HG02884 (cell line): ENCODE results near the gene STAT5B.
"Not testable (repeated sequence)": the region's sequence is repeated elsewhere in the genome, so short reads cannot be mapped to it uniquely, and the experiment has no call there.

Experiments used
- ATAC-seq: cut with Tn5 transposase; IDR thresholded peaks from one replicate; pipeline ENCODE4 v1.9.1; 2021; ENCODE audit warnings: mild to moderate bottlenecking, moderate library complexity; ENCODE audit not compliant: unreplicated experiment

The STAT5B gene

GRCh38 chr17:42271006-42271778 is 5.0 kb downstream of the STAT5B start:
- ATAC-seq = no peak

DNA sequence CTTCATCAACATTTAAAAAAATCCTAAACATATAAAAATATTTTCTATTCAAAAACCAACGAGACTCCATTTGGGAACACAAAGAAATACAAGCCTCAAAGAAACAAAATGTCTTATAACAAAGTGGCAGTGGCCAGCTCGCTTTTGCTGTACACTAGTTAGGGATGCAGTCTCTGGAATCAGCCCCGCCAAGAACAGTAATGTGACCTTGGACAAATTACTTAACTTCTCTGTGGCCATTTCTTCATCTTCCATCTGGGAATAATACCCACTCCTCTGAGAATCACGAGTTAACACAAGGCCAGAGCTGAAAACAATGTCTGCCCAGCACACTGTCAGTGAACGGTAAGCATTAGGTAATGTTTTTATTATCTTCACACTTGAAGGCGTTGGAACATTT is 5.6 kb downstream of the STAT5B start:
- no peak for ATAC-seq

DNA sequence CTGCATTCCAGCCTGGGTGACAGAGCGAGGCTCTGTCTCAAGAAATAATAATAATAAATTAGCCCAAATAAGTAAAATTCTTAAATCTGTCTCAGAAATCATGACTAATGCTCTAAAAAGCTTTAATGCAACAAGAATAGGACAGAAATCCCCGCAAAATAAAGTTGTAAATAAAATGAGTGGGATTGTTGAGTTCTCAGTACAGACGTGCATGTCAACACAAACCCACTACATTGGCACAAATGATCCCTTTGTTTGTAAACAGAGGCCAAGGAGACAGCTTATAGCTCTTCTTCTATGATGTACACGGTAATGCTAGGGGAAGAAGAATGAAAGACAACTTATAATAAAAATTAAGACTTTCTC is 6.0 kb downstream of the STAT5B start:
- no peak for ATAC-seq

GRCh38 chr17:42268236-42268635 is 8.0 kb downstream of the STAT5B start:
- ATAC-seq = no peak

DNA sequence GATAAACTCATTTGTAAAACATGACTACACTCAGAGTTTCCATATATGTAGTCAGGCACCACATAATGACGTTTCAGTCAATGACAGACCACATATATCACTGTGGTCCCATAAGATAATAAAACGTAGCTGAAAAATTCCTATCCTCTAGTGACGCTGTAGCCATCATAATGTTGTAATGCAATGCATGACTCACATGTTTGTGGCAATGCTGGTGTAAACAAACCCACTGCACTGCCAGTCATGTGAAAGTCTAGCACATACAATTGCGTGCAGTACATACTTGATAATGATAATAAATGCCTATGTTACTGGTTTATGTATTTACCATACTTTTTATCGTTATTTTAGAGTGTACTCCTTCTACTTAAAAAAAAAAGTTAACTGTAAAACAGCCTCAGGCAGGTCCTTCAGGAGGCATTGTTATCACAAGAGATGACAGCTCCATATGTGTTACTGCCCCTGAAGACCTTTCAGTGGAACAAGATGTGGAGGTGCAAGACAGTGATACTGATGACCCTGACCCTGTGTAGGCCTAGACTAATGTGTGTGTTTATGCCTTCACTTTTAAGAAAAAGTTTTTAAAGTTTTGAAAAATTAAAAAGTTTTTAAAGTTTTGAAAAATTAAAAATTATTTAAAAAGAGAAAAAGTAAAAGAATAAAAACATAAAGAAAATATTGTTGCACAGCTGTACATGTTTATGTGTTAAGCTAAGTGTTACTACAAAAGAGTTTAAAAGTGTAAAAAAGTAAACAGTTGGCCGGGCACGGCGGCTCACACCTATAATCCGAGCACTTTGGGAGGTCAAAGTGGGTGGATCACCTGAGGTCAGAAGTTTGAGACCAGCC is 9.0 kb downstream of the STAT5B start:
- no peak for ATAC-seq

DNA sequence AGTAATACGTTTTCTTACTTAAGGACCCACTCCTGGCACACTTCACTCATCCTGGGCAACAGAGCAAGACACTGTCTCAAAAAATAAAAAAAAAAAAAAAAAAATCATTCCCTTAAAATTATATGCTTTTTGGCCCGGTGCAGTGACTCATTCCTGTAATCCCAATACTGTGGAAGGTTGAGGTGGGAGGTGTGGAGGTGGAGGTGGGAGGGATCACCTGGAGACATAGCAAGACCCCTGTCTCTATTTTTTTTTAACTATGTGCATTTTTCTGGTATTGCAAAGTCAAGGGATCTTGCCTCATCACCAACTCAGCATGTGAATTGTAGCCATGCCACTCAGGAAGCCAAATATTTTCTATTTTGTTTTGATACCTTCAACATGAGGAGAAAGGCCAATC is 9.7 kb downstream of the STAT5B start:
- ATAC-seq = no peak

DNA sequence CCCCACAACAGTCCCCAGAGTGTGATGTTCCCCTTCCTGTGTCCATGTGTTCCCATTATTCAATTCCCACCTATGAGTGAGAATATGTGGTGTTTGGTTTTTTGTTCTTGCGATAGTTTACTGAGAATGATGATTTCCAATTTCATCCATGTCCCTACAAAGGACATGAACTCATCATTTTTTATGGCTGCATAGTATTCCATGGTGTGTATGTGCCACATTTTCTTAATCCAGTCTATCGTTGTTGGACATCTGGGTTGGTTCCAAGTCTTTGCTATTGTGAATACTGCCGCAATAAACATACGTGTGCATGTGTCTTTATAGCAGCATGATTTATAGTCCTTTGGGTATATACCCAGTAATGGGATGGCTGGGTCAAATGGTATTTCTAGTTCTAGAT is 11.8 kb downstream of the STAT5B start:
- not testable (repeated sequence) for ATAC-seq

- no peak for ATAC-seq
Observed at GRCh38 chr17:42260318-42260717, 15.9 kb downstream of the STAT5B start.

DNA sequence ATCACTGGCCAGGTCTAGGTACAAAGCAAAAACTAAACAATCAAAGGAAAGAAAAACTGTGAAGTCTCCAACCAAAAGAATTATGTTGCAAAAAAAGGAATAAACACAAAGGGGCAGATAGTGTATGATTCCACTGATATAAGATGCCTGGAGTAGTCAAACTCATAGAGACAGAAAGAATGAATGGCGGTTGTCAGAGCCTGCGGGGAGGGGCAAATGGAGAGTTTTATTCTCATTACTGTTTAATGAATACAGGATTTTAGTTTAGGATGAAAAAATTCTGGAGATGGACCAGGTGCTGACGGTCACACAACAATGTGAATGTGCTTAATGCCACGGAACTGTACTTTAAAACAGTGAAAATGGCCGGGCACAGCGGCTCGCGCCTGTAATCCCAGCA is 20.7 kb downstream of the STAT5B start:
- no peak for ATAC-seq

GRCh38 chr17:42253578-42253977 is 22.6 kb downstream of the STAT5B start:
- no peak for ATAC-seq

- no peak for ATAC-seq
Observed at GRCh38 chr17:42252597-42253550, 23.3 kb downstream of the STAT5B start.

DNA sequence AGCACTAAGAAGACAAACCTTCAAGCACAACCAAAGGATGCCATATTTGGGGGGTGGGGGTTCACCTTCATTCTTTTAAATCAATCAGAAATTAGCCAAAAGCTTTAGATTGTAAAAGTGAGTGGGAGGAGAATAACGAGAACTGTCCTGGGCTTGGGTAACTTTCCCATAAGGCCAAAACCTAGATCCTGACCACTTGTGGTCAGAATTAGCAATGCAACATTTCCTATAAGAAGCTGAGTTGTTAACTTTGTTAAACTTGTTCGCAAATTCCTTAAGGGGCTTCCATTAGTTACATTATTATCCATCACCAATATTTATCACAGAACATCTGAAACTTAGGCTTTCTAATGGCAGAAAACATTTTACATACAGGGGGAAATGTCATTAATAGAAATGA is 25.1 kb downstream of the STAT5B start:
- ATAC-seq = no peak

DNA sequence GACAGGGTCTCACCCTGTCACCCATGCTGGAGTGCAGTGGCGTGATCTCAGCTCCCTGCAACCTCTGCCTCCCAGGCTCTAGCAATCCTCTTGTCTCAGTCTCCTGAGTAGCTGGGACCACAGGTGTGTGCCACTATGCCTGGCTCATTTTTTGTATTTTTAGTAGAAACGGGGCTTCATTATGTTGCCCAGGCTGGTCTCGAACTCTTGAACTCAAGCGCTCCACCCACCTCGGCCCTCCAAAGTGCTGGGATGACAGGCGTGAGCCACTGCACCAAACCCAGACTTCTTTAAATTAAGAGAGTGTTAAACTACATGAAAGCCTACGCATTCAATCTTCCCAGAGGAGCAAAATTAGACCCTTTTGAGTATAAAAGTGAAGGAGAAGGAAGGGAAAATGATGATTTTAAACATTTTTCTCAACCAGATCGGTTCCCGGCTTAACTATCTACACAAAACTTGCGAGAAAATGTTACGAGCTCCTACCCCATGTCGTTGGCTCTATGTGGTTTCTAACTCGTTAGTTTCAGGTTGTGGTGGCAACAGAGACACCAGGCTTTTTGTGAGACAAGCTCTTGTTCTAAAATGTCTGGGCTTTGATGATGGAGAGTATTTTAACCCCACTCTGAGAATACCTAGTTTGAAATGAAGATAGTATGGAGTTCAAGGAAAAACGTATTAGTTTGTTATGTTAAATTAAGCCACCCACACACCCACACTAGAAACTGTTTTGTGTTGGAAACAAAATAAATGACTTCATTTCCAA is 26.3 kb downstream of the STAT5B start:
- no peak for ATAC-seq

DNA sequence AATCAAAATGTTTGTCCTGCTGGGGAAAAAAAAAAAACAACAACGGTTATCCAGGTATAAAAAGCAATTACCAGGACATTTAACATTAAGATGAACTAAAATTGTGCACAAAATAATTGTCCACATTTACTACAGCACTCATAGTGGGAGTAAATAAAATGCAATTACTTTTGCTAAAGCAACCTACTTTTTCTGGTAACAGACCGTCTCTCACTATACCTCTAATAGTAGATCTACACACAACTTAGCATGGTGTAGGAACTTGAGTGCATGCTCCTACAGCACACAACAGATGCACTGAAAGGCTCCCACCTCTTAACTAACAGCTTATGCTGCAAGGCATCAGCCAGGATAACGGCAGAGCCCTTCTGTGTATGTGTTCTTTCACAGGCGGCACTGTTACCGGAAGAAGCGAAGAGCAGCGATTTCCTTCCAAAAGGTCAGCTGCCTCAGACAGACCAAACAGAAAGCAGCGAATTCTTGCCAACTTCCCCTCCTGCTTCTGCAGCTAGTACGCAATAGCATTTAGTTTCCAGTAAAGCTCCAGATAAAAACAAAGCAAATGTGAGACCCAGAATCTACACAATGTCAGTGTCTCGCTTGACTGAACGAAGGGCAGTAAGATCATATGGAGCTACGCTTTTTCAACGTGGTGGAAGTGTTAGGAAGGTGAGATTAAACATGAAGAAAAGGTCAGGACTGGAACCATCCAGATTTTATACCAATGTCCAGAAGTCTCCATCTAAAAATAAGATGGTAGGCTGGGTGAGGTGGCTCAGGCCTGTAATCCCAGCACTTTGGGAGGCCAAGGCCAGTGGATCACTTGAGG is 27.6 kb downstream of the STAT5B start:
- ATAC-seq = no peak

DNA sequence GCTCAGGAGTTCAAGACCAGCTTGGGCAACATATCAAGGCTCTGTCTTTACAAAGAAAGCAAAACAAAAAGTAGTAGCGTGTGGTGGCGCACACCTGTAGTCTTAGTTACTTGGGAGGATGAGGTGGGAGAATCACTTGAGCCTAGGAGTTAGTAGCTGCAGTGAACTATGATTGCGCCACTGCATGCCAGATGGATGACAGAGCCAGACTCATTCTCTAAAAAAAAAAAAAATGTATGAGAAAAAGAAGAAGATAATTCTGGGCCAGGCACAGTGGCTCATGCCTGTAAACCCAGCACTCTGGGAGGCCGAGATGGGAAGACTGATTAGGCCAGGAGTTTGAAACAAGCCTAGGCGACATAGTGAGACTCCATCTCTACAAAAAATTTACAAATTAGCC is 28.5 kb downstream of the STAT5B start:
- ATAC-seq = no peak

DNA sequence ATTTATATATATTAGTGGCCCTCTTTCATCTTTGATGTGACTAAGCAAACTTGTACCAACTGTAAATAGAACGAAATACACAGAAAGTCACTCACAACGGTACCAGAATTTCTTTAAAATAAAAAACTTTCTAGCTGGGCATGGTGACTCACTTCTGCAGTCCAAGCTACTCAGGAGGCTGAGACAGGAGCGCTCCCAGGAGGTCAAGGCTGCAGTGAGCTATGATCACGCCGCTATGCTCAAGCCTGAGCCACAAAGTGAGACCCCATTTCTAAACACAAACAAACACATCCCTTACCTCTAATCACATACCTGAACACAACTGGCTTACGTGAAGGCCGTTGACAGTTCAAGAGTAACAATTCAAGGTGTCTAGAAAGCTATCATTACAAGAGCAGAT is 29.7 kb downstream of the STAT5B start:
- no peak for ATAC-seq

GRCh38 chr17:42245183-42245582 is 31.0 kb downstream of the STAT5B start:
- ATAC-seq = not testable (repeated sequence)

DNA sequence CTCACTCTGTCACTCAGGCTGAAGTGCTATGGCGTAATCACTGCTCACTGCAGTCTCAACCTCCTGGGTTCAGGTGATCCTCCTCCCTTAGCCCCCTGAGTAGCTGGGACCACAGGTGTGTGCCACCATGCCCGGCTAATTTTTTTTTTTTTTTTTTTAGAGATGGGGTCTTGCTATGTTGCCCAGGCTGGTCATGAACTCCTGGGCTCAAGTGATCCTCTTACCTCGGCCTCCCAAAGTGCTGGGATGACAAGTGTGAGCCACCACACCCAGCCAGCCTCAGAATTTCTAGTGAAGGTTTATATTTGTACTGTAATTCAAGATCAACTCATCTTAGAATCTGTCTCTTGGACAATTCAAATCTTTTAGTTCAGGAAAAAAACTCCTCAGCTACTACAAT is 32.1 kb downstream of the STAT5B start:
- not testable (repeated sequence) for ATAC-seq

GRCh38 chr17:42243493-42243982 is 32.7 kb downstream of the STAT5B start:
- no peak for ATAC-seq
